Measurements from ENCODE around the gene CCDC149.

GRCh38 chr4:24927049-24927448, 14.2 kb upstream of the CCDC149 start:
- TF ChIP-seq CTCF (IDR thresholded peaks at IDR 0.05 in 2 of 3, conservative IDR thresholded peaks at IDR 0.05 in 1 of 3; ENCODE audit: borderline replicate concordance in 1 of 3, insufficient read depth in 1 of 3, low read depth in 2 of 3, low read length in 2 of 3), result no peak
- TF ChIP-seq REST (IDR thresholded peaks at IDR 0.05; ENCODE audit: low read depth), result no peak
- no peak for TF ChIP-seq EZH2 (IDR thresholded peaks at IDR 0.05)
- no peak for TF ChIP-seq POLR2A (IDR thresholded peaks at IDR 0.05; ENCODE audit: borderline replicate concordance, extremely low read depth, insufficient read depth, insufficient read length)
- no peak for TF ChIP-seq EZH2phosphoT487 (IDR thresholded peaks at IDR 0.05; ENCODE audit: borderline replicate concordance)
- TF ChIP-seq YY1 (IDR thresholded peaks at IDR 0.05; ENCODE audit: extremely low read depth, insufficient replicate concordance, low read depth, low read length), result no peak
- TF ChIP-seq ATF3 (IDR thresholded peaks at IDR 0.05), result no peak
- no peak for TF ChIP-seq SRF (IDR thresholded peaks at IDR 0.05; ENCODE audit: low read depth)
- no peak for TF ChIP-seq TCF7L2 (IDR thresholded peaks at IDR 0.05; ENCODE audit: borderline replicate concordance, extremely low read depth, insufficient read depth, insufficient read length)
- no peak for TF ChIP-seq JUND (IDR thresholded peaks at IDR 0.05)
- TF ChIP-seq RAD21 (IDR thresholded peaks at IDR 0.05; ENCODE audit: low read depth), result no peak
